NCI-H226 (cell line): Measurements from ENCODE around the gene CYP26A1.

Experiments
- DNase-seq: peaks from one replicate; pipeline ENCODE4 v3.0.0-alpha.2; 2015

Gene CYP26A1

DNA sequence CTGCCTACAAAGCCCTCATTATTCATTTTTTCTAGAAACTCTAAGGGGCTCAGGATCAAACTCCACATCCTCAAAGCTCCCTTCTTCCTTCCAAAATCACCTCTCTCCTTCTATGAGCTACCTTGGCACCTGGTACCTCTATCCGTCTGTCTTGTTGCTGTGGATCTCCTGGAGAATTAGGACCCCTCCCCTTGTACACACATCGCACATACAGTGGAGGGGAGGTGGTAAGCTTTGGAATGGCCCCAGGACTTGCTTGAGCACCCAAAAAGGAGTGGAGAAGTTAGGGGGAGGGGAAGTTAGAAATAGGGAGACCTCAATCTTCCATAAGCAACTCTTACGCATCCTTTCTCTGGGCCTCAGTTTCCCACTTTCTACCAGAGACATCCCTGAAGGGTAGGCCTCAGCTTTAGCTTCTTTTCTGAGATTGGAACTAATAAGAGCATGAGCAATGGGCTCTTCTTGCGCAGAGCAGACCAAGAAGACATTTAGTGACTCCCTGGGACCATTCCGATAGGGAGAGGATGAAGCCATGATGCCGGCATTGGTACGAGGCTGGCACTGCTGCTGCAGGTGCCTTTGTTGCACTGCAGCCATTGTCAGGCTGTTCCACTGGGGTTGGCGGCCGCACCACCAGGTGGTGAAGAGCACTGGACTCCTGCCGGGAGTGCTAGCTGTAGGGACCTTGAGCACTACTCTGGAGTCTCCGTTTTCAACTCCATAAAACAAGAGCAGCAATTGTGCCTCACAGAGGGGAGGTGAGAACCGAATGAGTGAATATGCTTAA is 8.6 kb upstream of the CYP26A1 start:
- no peak for DNase-seq

DNA sequence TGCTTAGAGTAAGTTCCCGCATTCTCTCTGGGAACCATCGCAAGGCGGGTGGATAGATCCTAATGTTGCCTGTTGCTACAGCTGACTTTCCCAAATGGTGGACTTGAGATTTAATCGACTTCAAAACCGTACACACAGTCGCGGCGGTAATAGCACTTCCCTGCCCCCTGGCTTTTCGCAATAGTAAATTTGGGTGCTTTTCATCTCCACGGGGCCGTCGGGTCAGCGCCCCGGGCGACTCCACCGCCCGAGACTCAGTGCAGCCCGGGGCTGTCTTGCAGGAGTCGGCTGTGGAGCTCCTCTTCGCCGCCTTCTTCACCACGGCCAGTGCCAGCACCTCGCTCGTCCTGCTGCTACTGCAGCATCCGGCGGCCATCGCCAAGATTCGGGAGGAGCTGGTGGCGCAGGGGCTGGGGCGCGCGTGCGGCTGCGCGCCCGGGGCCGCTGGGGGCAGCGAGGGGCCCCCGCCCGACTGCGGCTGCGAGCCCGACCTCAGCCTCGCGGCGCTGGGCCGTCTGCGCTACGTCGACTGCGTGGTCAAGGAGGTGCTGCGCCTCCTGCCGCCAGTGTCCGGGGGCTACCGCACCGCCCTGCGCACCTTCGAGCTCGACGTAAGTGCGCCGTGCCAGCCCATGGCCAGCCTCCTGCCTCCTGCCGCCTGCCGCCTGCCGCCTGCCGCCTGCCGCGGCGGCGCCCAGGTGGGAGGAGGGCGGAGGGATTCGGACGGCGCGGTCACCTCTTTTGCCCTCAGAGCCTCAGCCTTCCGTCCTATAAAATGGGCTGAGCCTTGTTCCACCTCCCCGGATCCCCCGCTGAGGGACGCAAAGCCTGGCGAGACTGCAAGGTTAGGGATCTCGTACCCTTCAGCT is 7.8 kb upstream of the CYP26A1 start:
- DNase-seq, result no peak

GRCh38 chr10:93066544-93066913 is 7.2 kb upstream of the CYP26A1 start:
- no peak for DNase-seq

GRCh38 chr10:93067443-93068365 is 6.0 kb upstream of the CYP26A1 start:
- no peak for DNase-seq

DNA sequence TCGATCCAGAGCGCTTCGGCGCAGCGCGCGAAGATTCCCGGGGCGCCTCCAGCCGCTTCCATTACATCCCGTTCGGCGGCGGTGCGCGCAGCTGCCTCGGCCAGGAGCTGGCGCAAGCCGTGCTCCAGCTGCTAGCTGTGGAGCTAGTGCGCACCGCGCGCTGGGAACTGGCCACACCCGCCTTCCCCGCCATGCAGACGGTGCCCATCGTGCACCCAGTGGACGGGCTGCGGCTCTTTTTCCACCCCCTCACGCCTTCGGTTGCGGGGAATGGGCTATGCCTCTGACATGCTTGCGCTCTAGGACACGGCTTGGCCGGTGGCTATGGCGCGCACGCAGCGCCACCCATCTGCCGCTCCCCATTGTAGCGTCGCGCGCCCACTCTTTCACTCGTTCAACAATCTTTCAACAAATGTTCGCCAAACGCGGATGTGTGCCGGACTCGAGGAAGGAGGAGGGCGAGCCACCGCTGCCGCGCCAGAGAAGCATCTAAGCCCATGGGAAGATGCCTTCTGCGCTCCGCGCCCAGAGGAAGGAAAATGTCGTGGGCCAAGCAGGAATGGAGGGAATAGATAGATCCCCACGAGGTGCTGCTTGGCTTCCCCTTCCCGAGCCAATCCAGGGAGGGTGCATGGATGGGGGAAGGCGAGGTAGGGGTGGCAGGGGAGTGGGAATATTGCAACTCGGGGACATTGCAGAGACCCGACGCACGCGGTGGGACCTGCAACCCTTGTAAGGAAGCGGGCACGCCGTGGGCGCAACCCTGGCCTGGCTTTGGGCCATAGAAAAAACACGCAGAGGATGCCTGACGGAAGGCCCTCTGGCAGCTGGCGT is 5.1 kb upstream of the CYP26A1 start:
- no peak for DNase-seq

DNA sequence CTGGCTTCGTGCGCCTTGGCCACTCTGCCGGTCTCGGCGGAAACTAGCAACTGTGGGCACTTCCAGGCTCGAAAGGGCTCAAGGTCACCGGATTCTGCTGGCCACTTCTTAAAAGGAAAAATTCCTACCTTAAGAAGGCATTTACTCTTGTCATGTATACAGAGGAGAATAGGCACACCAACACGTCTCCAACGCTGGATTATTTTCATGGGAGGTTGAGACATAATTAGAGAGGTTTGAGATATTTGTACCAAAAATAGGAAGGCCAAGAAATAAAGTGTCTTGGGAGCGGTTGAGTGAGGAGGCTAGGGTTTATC is 4.5 kb upstream of the CYP26A1 start:
- DNase-seq, result no peak

- no peak for DNase-seq
Measured at GRCh38 chr10:93070378-93071176, 3.1 kb upstream of the CYP26A1 start.

- no peak for DNase-seq
Measured at GRCh38 chr10:93071177-93071472, 2.6 kb upstream of the CYP26A1 start.

DNA sequence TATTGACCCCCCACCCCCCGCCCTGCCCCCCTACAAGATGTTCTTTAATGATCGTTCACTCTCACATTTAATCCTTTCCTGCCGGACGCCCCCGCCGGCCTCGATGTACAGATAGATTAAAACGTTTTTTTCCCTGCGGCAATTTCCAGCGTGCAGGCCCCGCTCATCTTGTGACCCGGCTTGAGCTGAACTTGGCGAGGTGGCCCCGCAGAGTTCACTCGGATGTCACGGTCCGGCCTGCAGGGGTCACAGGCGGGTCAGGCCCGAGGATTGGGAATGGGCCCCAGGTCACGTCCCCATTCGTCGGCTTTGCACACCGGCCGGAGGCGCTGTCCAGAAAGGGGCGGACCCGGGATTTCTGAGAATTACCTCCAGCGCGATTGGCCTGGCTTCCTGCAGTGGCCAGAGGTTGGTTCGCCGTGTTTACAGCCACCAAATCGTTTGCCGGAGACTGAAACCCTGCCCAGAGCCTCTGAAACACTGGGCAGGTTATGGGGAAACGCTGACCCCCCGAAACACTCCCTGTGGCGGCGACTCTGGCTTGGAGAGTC is 1.9 kb upstream of the CYP26A1 start:
- peak; percentile 41 for DNase-seq

DNA sequence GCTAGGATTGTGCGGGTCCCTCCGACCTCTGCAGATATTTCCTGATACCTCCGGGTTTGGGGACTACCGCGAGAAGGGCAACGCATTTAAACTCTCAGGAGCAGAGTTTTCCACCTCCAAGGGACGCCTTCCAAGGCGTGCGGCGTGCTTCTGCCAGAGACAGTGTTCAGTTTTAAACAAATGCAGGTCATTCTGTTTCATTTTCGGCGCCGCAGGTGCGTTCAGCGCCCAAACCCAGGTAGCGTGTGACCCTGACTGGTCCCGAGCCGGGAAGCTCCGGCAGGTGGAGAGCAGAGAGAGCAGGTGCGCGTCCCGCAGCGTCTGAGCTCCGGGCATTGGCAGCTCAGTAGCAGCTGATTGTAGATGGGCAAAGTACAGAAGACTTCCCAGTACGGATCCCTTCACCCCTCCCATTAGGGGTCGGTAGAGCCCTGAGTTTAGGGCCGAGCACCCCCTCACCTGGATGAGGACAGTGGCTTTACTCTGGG is 1.4 kb upstream of the CYP26A1 start:
- no peak for DNase-seq

GRCh38 chr10:93072713-93073538 is 767 bp upstream of the CYP26A1 start:
- no peak for DNase-seq

- no peak for DNase-seq
Measured at GRCh38 chr10:93074147-93074596, 479 bp downstream of the CYP26A1 start.

- no peak for DNase-seq
Measured at GRCh38 chr10:93074597-93075368, 1.1 kb downstream of the CYP26A1 start.

DNA sequence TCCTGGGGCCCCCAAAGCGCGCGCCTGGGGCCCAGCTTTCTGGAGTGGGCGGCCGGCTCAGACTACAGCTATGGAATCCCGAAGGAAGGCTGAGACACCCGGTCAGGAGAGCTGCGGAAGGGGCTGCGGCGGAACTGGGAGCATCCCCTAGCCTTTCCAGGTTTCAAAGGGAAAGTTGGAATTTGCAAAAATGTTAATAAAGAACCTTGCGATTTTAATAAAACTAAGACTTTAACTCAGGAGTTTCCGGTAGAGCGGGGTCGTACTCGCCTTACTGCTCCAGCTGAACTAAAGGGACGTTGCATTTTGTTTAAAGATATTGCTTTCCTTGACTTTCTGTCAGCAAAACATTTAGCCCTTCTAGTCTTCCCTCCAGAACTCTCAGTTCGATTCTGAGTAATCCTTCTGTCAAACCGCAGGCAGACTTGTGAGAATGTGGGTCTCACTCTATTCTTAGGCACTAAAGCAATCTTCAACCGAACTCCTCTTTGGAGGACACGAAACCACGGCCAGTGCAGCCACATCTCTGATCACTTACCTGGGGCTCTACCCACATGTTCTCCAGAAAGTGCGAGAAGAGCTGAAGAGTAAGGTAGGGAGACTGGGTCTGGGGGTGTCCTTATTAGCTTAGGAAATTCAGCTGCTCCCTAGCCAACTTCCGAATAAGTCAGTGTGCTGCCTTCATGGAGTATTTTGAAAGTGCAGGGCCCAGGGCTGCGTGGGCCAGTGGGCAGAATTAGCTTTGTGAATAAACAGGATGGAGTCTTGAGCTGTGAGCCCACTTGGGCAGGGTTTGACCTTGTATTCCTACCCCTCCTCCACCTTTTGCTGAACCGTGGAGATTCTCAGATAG is 1.9 kb downstream of the CYP26A1 start:
- DNase-seq, result no peak

DNA sequence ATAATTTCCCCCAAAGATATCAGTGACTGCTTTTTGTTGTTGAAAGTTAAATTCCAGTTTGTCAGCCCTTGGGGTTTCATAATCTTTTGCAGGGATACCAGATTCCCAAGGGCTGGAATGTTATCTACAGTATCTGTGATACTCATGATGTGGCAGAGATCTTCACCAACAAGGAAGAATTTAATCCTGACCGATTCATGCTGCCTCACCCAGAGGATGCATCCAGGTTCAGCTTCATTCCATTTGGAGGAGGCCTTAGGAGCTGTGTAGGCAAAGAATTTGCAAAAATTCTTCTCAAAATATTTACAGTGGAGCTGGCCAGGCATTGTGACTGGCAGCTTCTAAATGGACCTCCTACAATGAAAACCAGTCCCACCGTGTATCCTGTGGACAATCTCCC is 3.2 kb downstream of the CYP26A1 start:
- DNase-seq, result peak; percentile 66

GRCh38 chr10:93077860-93078337 is 4.2 kb downstream of the CYP26A1 start:
- DNase-seq, result no peak

GRCh38 chr10:93079663-93080349 is 6.1 kb downstream of the CYP26A1 start:
- no peak for DNase-seq
